Activated CD8-positive, alpha-beta memory T cell treated with anti-CD3 and anti-CD28 coated beads, Interleukin-2, amount 50 U/mL, for 24 hours (primary cell): Measurements from ENCODE around the gene TCF7L1.
"Not testable (repeated sequence)": the region's sequence is repeated elsewhere in the genome, so short reads cannot be mapped to it uniquely, and the experiment has no call there.

Source experiments
- DNase-seq: peaks from one replicate; pipeline ENCODE4 v3.0.0-alpha.2; 2020; ENCODE audit errors: extremely low read depth

Gene TCF7L1

GRCh38 chr2:85184231-85184630 is 51.0 kb downstream of the TCF7L1 start:
- no peak for DNase-seq

DNA sequence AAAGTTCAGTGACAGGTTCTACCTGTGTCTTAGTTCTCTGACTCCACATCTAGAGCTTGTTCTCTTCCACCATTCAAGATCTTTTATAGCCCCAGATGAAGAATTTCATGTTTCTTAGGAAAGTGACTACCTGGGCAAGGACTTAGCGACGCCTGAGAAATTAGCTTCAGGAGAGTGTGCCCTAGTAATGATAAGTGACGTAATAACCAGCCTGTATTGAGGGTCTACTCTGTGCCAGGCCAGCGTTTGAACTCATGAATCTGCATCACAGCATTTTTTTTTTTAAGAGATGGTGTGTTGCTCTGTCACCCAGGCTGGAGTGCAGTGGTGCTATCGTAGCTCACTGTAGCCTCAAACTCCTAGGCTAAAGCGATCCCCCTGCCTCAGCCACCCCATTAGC is 51.8 kb downstream of the TCF7L1 start:
- DNase-seq: no peak

GRCh38 chr2:85185431-85185940 is 52.3 kb downstream of the TCF7L1 start:
- DNase-seq: no peak

GRCh38 chr2:85187069-85187468 is 53.9 kb downstream of the TCF7L1 start:
- no peak for DNase-seq

- DNase-seq: no peak
These were observed 55.7 kb downstream of the TCF7L1 start for GRCh38 chr2:85188852-85189251.

GRCh38 chr2:85189606-85190270 is 56.5 kb downstream of the TCF7L1 start:
- no peak for DNase-seq

- DNase-seq: no peak
These were observed 58.0 kb downstream of the TCF7L1 start for GRCh38 chr2:85191157-85191556.

- no peak for DNase-seq
These were observed 61.7 kb downstream of the TCF7L1 start for GRCh38 chr2:85194780-85195480.

- no peak for DNase-seq
These were observed 62.8 kb downstream of the TCF7L1 start for GRCh38 chr2:85195956-85196355.

GRCh38 chr2:85199698-85200097 is 66.5 kb downstream of the TCF7L1 start:
- no peak for DNase-seq

DNA sequence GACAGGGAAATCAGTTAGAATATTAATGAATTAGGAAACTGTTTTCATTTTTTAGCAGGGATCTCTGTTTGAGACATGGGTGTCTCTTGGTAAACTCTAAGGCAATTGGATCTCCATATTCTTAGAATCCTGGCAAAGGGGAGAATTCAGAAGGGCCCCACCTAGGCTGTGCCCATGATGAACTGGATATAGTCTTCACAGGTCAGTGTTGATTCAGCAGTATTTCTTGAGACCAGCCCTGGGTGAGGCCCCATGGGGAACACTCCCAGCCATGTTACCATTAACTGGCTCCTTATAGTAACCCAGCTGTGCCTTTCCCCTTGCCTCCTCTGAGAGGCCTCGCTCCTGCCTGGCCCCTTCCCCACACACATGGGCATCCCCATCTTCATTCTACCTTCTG is 76.7 kb downstream of the TCF7L1 start:
- DNase-seq: no peak

DNA sequence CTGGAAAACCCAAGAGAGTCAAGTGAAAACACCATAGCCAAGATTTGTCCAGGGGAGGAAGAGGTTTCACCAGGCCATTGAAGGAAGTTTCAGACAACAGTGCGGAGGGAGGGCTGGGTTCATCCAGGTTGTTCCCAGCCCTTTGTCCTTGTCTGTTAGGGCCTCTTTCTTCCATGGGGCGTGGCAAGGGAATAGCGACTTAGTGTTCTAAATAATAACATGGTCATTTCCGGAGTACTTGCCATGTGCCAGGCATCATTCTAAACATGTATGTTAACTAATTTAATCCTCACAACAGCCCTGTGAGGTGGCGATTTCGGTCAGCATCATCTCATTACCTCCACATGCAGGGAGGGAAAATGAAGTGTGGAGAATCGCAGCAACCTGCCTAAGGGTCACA is 77.3 kb downstream of the TCF7L1 start:
- DNase-seq: no peak

GRCh38 chr2:85211606-85212005 is 78.4 kb downstream of the TCF7L1 start:
- not testable (repeated sequence) for DNase-seq

- DNase-seq: no peak
These were observed 79.6 kb downstream of the TCF7L1 start for GRCh38 chr2:85212841-85213240.

- DNase-seq: no peak
These were observed 80.2 kb downstream of the TCF7L1 start for GRCh38 chr2:85213404-85213803.

GRCh38 chr2:85213901-85214512 is 80.8 kb downstream of the TCF7L1 start:
- no peak for DNase-seq

DNA sequence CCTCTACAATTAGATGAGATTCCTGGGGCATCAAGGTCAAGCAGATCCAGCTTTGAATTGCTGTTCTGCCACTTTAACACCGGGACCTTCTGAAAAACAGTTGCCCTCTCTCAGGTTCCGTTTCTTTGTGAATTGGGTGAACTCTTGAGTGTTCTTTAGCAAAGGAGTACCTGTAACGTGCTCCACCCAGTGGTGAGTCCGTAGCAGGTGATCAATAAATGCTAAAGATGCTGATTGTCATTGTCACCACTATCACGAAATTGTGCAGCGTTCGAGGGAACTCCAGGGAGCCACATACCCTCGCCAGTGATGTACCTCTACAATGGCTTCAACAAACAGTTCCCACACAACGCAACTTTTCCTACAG is 81.9 kb downstream of the TCF7L1 start:
- DNase-seq: no peak

- no peak for DNase-seq
These were observed 82.5 kb downstream of the TCF7L1 start for GRCh38 chr2:85215448-85216401.

DNA sequence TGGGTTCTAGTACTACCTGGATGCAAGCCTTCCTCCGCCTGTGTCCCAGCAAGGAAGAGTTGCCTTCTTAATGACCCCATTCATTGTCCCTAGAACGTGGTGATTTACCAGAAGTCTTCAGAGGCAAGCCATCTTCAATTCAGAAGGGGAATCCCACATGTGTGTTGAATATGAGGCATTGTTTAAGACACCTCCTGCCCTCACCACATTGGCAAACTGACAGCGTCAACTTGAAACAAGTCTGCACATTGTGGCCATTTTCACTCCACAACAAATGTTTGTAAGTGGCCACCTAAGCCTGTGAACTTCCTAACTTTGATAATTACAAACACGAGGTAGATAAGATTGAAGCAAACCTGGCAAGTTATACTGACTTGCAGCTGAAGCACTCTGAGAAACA is 83.7 kb downstream of the TCF7L1 start:
- no peak for DNase-seq

DNA sequence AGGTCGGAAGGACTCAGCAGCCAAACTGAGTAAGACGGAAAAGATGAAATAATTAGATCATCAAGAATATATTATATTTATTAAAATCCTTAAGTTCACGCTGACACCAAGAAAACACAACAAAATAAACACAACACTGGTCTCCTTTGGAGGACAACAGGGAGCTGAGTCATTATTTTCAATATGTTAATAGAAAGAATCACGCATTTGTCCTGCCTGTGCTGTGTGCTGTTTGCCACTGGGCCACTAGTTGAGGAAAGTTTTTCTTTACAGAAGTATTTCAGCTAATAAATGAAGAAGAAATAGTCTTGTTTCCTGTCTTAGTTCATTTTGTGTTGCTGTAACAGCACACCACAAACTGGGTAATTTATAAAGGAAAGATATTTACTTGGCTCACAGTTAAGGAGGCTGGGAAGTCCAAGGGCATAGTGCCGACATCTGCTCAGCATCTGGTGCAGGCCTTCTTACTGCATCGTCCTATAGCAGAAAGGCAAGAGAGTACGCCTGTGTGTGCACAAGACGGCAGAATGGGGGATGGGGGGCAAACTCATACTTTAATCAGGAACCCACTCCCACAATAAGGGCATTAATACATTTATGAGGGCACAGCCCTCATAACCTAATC is 88.0 kb downstream of the TCF7L1 start:
- no peak for DNase-seq

- no peak for DNase-seq
These were observed 89.6 kb downstream of the TCF7L1 start for GRCh38 chr2:85222792-85223191.
